ENCODE data around the gene COX7A1.

- TF ChIP-seq CTCF (IDR thresholded peaks at IDR 0.05), result no peak
- TF ChIP-seq POLR2AphosphoS5 (IDR thresholded peaks at IDR 0.05; ENCODE audit: insufficient read depth in 1 of 2, low read depth in 1 of 2), result no peak
Measured at GRCh38 chr19:36120092-36120983, 31.9 kb downstream of the COX7A1 start.

Measured in vagina (tissue), 2 donors.